Uterus (tissue), 4 donors: ENCODE results near the gene FRAT2. TPM values are rescaled to one million over a fixed set of nuclear protein-coding genes. Genes with fewer than 3 reads are reported as not detected.

ENCODE experiments used
- DNase-seq, 2 donors: peaks; one replicate each; pipeline ENCODE4 v3.0.0-alpha.2; 2019 to 2020
- H3K27ac ChIP-seq, 2 donors: fragments of 200-600 bp; sonication (generic); 1 replicate in 1 of 2; 2 replicates in 1 of 2; pipeline ENCODE4 v1.5.1; 2016 to 2018
- H3K27me3 ChIP-seq, 2 donors: fragments of 200-600 bp; sonication (generic); one replicate each; pipeline ENCODE4 v1.5.1; 2018 to 2019; ENCODE audit warnings: control low read depth in 1 of 2
- H3K36me3 ChIP-seq, 2 donors: fragments of 200-600 bp; sonication (generic); one replicate each; pipeline ENCODE4 v1.5.1; 2019; ENCODE audit warnings: control low read depth in 1 of 2
- H3K4me1 ChIP-seq, 2 donors: fragments of 200-600 bp; sonication (generic); one replicate each; pipeline ENCODE4 v1.5.1; 2018 to 2019; ENCODE audit warnings: control low read depth in 1 of 2
- H3K4me3 ChIP-seq, 2 donors: fragments of 200-600 bp; sonication (generic); 1 replicate in 1 of 2; 2 replicates in 1 of 2; pipeline ENCODE4 v1.5.1; 2018 to 2019; ENCODE audit warnings: mild to moderate bottlenecking in 1 of 2
- H3K9me3 ChIP-seq, 2 donors: fragments of 200-600 bp; sonication (generic); one replicate each; pipeline ENCODE4 v1.5.1; 2019; ENCODE audit warnings: control low read depth in 1 of 2
- POLR2A ChIP-seq, 2 donors: fragments of 450-650 bp; IDR thresholded peaks; one replicate each; pipeline ENCODE4 v1.6.1; 2016; ENCODE audit warnings: antibody characterized with exemption in 2 of 2, mild to moderate bottlenecking in 1 of 2, moderate library complexity in 1 of 2
- intact Hi-C: fragments of 100-400 bp; cut with DNase I; formaldehyde crosslinking; loops from one replicate; pipeline ENCODE4 v1.15.1; 2023; ENCODE audit warnings: low total_unique reads
- total RNA-seq, 4 donors: library from RNA; depleted of rRNA in 3 of 4; stranded (reverse); fragments of >200 nt in 3 of 4; gene quantifications; one replicate each; pipeline versions ENCODE4 v1.1.0 to v1.2.4, GENCODE V29; 2014 to 2023
- TF ChIP-seq, protein P1 (sequence below), 4 experiments: fragments of 200-600 bp in 2 of 4; fragments of 450-650 bp in 2 of 4; sonication (generic) in 2 of 4; IDR thresholded peaks; one replicate each; pipeline ENCODE4 v1.5.1; 2016 to 2019; ENCODE audit warnings: antibody characterized with exemption in 4 of 4, mild to moderate bottlenecking in 2 of 4, moderate library complexity in 1 of 4
- donor health status: DM: yes; HTN: yes; CAD: no.

FRAT2 gene
- total RNA-seq, 4 donors from 2014 or later, result 2.4 to 14.9 (median 4.8) TPM

DNA sequence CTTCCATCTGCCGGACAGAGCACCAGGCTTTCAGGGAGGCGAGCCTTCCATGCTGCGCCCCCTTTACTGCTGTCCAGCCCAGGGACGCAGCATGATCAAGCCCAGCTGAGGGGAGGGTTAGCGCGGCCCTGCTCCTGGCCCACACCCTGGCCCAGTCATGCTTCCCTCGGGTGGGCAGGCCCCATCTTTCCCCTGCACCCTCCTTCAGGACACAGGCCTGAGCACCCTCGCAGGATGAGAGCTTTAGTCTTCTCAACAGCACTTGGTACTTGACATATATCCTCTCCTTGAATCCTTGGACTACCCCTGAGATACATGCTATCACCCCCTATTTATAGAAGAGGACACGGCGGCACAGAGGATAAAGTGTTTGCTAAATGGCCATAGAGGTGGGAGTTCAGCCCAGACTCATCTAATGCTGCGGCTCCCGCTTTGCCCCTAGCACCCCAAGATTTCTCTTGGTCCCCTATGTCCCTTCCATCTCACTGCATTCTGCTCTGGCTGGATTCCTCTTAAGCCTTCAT is 32.7 kb upstream of the FRAT2 start:
- Histone ChIP-seq H3K36me3 (no peaks in the 10 kb centered on the region), H3K27me3 (no peaks in the 10 kb centered on the region)
- TF ChIP-seq, protein P1, sequence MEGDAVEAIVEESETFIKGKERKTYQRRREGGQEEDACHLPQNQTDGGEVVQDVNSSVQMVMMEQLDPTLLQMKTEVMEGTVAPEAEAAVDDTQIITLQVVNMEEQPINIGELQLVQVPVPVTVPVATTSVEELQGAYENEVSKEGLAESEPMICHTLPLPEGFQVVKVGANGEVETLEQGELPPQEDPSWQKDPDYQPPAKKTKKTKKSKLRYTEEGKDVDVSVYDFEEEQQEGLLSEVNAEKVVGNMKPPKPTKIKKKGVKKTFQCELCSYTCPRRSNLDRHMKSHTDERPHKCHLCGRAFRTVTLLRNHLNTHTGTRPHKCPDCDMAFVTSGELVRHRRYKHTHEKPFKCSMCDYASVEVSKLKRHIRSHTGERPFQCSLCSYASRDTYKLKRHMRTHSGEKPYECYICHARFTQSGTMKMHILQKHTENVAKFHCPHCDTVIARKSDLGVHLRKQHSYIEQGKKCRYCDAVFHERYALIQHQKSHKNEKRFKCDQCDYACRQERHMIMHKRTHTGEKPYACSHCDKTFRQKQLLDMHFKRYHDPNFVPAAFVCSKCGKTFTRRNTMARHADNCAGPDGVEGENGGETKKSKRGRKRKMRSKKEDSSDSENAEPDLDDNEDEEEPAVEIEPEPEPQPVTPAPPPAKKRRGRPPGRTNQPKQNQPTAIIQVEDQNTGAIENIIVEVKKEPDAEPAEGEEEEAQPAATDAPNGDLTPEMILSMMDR (IDR thresholded peaks at IDR 0.05), result no peak
- no peak for TF ChIP-seq POLR2A (IDR thresholded peaks at IDR 0.05)

DNA sequence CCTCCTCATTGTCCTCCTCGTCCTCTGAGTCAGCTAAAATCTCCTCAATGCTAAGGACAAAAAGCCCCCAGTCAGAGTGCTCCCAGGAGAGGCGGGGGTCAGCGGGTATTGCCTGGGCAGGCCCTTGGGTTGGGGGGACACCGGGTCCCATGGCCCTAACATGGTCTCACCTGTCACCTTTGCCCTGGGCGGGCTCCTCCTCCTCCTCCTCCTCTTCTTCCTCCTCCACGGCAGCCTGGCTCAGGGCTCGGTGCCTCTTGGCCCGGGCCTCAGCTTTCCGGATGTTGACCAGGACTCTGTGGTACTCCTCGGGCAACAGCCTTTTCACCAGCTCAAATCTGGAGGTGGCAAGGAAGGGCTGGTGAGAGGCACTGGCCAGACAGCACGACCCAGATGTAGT is 32.0 kb upstream of the FRAT2 start:
- no peaks in the 10 kb centered on the region for H3K4me1 ChIP-seq
- H3K4me3 ChIP-seq, result no peak overlapping the region
- no peaks in the 10 kb centered on the region for H3K27me3 ChIP-seq
- no peak for DNase-seq
- H3K27ac ChIP-seq, result no peak overlapping the region
- intact Hi-C loops, result no loop called here
- TF ChIP-seq, protein P1 (IDR thresholded peaks at IDR 0.05), result no peak
- no peaks in the 10 kb centered on the region for H3K9me3 ChIP-seq
- H3K36me3 ChIP-seq, result no peaks in the 10 kb centered on the region

More for the DNA sequence above, 32.7 kb upstream of the FRAT2 start:
- no peak for DNase-seq
- H3K4me3 ChIP-seq, result no peak overlapping the region
- H3K27ac ChIP-seq, result no peak overlapping the region
- no peaks in the 10 kb centered on the region for H3K4me1 ChIP-seq
- intact Hi-C loops, result no loop called here
- H3K9me3 ChIP-seq, result no peaks in the 10 kb centered on the region

DNA sequence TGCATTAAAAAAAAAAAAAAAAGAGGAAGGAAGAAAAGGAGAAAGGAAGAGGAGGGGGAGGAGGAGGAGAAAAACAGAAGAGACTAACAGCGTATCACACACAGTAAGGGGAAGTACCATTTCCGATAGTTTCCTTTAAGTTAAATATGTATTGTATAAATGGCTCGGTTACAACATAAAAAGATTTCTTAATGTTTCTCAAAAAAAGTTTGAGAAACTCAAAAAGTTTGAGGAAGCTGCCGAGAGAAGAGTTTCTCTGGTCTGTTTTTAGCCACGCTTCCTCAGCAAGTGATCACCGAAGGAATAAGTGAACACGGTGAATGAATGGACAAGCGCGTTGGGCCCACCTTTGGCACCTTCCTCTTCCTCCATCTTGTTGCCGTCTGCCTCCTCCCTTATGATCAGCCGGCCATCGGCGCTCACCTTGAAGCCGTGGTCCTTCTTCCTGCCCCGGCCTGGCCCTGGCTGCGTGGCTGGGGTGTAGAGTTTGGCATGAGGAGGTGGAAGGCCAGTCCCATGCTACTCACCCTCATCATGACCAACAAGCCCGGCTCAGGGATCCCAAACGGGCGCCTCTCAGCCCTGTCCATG is 31.3 kb upstream of the FRAT2 start:
- no peak overlapping the region for H3K4me3 ChIP-seq
- H3K27ac ChIP-seq, result no peak overlapping the region
- intact Hi-C loops, result no loop called here
- no peak for DNase-seq
- H3K9me3 ChIP-seq, result no peaks in the 10 kb centered on the region
- H3K4me1 ChIP-seq, result no peaks in the 10 kb centered on the region
- H3K27me3 ChIP-seq, result no peaks in the 10 kb centered on the region
- no peaks in the 10 kb centered on the region for H3K36me3 ChIP-seq
- TF ChIP-seq, protein P1 (IDR thresholded peaks at IDR 0.05), result no peak

DNA sequence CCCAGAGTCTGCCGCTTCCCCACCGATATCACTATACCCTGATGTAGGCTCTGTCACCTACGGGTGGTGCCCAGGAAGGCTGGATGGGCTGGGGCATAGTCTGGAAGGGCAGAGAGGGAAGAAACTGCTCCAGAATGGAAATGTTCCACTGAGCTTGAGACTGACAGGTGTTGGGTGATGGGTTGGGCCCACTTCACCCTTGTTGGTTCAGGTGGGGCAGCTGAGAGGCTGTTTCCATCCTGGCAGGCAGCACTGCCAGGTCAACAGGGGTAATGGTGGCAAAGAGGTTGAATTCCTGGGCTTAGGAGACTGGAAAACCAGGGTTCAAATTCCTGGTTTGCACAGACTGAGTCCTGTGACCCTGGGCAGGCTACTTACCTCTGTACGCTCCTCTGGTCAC is 28.5 kb upstream of the FRAT2 start:
- TF ChIP-seq, protein P1 (IDR thresholded peaks at IDR 0.05), result no peak
- intact Hi-C loops, result no loop called here
- no peak overlapping the region for H3K4me3 ChIP-seq
- DNase-seq, result no peak
- no peaks in the 10 kb centered on the region for H3K9me3 ChIP-seq
- no peaks in the 10 kb centered on the region for H3K27me3 ChIP-seq
- H3K36me3 ChIP-seq, result no peaks in the 10 kb centered on the region
- H3K27ac ChIP-seq, result no peak overlapping the region
- no peaks in the 10 kb centered on the region for H3K4me1 ChIP-seq

DNA sequence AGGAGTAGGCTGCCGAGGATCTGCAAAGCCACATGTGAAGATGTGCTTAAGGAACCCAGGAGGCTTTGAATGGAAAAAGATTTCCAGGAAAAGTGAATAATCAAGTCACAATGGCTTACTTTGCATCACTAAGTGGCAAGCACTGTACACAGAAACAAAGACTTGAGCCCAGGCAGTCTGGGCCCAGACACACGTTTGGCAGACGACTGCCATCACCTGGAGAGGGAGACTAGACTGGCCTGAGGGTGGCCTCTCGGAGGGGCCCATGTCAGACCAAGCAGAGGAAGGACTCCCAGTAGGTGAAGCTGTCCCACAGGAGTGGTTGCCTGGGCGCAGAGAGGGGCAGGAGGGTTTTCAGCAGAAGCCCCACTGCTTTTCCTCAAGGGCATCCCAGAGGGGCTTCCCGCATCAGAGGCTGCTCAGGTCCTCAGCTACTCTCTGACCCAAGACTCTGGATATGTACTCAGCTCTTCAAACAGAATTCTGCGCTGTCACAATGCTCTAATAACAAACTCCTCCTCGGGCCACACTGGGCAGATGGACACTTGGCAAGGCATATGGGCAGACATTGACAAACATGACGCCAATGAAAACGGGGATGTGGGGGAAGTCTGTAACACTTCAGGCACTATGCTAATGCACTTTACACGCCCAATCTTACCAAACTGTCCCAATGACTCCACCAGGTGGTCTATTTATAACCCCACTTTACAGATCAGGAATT is 27.9 kb upstream of the FRAT2 start:
- no peak for DNase-seq
- Histone ChIP-seq H3K27ac (no peak overlapping the region), H3K27me3 (no peaks in the 10 kb centered on the region), H3K4me3 (no peak overlapping the region), H3K36me3 (no peaks in the 10 kb centered on the region), H3K4me1 (no peaks in the 10 kb centered on the region), H3K9me3 (no peaks in the 10 kb centered on the region)
- intact Hi-C loops, result no loop called here
- TF ChIP-seq, protein P1 (IDR thresholded peaks at IDR 0.05), result no peak
- TF ChIP-seq POLR2A (IDR thresholded peaks at IDR 0.05), result no peak
